Measurements from ENCODE around the gene RAPGEF4. TPM values are rescaled to one million over a fixed set of nuclear protein-coding genes. Genes with fewer than 3 reads are reported as not detected.
A peak's percentile ranks its signal among the peaks of the same experiment; 100 is the strongest.
"Not testable (repeated sequence)": the region's sequence is repeated elsewhere in the genome, so short reads cannot be mapped to it uniquely, and the experiment has no call there.

RAPGEF4 gene
- total RNA-seq, 1 donor from 2014 or later = 6.1 TPM

- no peak for DNase-seq (ENCODE audit: low read depth, low spot score)
Observed at GRCh38 chr2:172725746-172726145, 9.9 kb upstream of the RAPGEF4 start.

GRCh38 chr2:172726172-172726735, 9.4 kb upstream of the RAPGEF4 start:
- no peak for DNase-seq (ENCODE audit: low read depth, low spot score)

DNA sequence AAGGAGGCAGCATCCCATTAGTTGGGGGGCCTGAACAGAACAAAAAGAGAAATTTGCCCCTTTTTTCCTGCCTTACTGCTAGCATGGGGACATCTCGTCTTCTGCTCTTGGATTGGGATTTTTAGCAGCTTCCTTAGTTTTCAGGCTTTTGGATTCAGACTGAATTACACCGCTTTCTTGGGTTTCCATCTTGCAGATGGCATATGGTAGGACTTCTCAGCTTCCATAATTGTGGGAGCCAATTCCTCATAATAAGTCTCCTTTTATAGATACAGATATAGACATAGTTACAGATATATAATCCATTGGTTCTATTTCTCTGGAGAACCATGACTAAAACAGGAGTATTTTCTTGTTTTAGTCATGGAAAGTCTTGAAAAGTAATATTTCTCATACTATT, 5.2 kb upstream of the RAPGEF4 start:
- DNase-seq (ENCODE audit: low read depth, low spot score) = no peak

- DNase-seq (ENCODE audit: low read depth, low spot score) = no peak
Observed at GRCh38 chr2:172734711-172735581, 699 bp upstream of the RAPGEF4 start.

- DNase-seq (ENCODE audit: low read depth, low spot score) = no peak
Observed at GRCh38 chr2:172736424-172737174, 954 bp downstream of the RAPGEF4 start.

DNA sequence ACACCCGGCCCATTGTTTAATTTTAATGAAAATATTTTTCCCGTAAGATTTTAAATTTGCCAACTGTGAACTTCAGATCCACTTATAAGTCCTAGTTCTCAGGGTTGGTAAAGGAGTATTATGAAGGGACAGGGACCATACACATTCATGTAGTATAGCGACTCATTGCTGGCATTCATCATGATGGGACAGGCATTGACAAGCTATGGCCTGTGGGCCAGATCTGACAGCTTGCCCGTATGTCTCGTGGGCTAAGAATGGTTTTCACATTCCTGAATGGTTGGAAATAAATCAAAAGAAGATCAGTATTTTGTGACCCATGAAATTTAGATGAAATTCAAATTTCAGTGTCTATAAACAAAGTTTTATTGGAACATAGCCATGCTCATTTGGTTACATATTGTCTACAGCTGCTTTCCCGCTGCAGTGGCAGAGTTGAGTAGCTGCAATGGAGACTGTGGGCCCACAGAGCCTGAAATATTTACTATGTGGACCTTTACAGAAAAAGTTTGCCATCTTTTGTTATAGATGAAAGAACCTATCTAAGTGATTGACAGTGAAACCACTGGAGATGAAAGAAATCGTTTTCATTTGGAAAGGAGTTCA, 4.1 kb downstream of the RAPGEF4 start:
- DNase-seq (ENCODE audit: low read depth, low spot score) = no peak

DNA sequence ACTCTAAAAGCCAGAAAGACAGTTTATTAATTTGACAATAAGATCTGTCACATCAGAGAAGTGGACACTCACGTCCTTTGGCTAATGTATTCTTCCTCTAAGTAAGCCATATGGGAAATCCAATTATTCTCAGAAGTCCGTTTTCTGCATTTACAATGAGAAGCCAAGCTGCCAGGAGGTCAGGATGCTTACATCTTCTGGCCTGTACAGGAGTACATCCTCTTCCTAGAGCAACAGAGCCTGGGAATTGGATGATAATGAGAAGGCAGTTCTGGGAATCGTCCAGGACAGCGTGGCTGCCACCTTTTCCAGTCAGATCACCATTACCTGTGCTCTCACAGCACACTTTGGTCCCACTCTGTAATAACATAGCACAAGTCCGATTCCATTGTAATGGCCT, 5.2 kb downstream of the RAPGEF4 start:
- no peak for DNase-seq (ENCODE audit: low read depth, low spot score)

- peak; percentile 69 for DNase-seq (ENCODE audit: low read depth, low spot score)
Observed at GRCh38 chr2:172742931-172743540, 7.4 kb downstream of the RAPGEF4 start.

- DNase-seq (ENCODE audit: low read depth, low spot score) = no peak
Observed at GRCh38 chr2:172743898-172744297, 8.3 kb downstream of the RAPGEF4 start.

DNA sequence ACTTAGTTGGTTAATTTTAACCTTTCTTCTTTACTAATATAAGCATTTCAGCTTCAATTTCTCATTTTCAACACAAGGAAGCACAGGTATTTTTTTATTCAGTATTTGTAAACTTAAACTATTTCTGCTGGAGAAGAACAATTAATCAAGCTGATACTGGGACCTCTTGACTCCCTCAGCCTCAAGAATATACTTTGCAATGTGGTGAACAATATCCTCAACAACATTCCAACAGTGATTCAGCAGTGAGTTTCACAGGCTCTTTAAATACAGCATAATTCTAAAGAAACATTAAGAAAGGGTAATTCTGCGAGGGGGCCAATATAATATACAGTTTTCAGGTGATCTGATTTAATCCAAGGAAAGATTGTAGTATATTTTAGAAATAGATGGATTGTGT, 10.0 kb downstream of the RAPGEF4 start:
- DNase-seq (ENCODE audit: low read depth, low spot score) = peak; percentile 26

- DNase-seq (ENCODE audit: low read depth, low spot score) = not testable (repeated sequence)
Observed at GRCh38 chr2:172748543-172748942, 12.9 kb downstream of the RAPGEF4 start.

DNA sequence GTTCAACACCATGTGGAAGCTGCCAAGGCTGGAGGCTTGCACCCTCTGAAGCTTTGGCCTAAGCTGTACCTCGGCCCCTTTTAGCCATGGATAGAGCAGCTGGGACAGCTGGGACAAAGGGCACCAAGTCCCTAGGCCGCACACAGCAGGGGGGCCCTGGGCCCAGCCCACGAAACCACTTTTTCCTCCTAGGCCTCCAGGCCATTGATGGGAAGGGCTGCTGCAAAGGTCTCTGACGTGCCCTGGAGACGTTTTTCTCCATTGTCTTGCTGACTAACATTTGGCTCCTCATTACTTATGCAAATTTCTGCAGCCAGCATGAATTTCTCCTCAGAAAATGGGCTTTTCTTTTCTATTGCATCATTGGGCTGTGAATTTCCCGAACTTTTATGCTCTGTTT, 13.7 kb downstream of the RAPGEF4 start:
- DNase-seq (ENCODE audit: low read depth, low spot score) = no peak

- DNase-seq (ENCODE audit: low read depth, low spot score) = no peak
Observed at GRCh38 chr2:172751564-172751963, 15.9 kb downstream of the RAPGEF4 start.

- DNase-seq (ENCODE audit: low read depth, low spot score) = no peak
Observed at GRCh38 chr2:172753610-172754009, 18.0 kb downstream of the RAPGEF4 start.

GRCh38 chr2:172759441-172759840, 23.8 kb downstream of the RAPGEF4 start:
- no peak for DNase-seq (ENCODE audit: low read depth, low spot score)

GRCh38 chr2:172761306-172761705, 25.7 kb downstream of the RAPGEF4 start:
- no peak for DNase-seq (ENCODE audit: low read depth, low spot score)

DNA sequence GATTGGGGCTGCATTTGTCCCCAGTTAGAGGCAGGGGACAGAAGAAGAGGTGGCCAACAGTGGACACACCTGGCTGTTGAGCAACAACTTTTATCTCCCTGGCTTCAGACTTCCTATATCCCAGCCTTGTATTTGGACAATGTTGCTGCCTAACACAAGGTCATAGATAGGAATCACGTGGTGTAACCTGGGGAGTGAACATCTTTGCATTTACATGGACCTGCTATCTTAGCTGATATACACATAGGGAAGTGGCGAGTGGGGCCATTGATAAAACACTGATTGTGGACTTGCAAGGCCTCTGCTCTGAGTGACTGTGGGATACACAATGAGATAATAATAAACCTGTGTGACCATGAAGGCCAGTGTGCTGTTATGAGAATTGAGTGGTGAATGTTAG, 26.9 kb downstream of the RAPGEF4 start:
- DNase-seq (ENCODE audit: low read depth, low spot score) = no peak

GRCh38 chr2:172763079-172763478, 27.4 kb downstream of the RAPGEF4 start:
- DNase-seq (ENCODE audit: low read depth, low spot score) = no peak

DNA sequence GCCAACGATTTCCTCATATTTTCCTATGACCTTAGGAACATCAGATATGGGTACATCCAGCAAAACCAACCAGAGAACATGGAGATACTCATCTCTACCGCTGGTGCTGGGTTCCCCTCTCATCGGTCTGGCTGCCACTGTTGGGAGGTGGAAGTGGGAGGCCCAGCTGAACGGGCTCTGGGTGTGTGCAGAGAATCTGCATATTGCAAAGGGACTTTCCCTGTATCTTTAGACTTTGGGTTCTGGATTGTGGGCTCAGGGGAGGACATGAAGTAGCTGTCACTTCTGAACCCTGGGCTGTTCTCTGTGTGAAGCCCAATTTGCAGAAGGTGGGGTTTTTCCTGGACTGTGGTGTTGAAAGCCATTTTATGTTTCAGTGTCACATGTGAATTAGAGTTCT, 30.0 kb downstream of the RAPGEF4 start:
- no peak for DNase-seq (ENCODE audit: low read depth, low spot score)

- no peak for DNase-seq (ENCODE audit: low read depth, low spot score)
Observed at GRCh38 chr2:172768401-172768800, 32.8 kb downstream of the RAPGEF4 start.

DNA sequence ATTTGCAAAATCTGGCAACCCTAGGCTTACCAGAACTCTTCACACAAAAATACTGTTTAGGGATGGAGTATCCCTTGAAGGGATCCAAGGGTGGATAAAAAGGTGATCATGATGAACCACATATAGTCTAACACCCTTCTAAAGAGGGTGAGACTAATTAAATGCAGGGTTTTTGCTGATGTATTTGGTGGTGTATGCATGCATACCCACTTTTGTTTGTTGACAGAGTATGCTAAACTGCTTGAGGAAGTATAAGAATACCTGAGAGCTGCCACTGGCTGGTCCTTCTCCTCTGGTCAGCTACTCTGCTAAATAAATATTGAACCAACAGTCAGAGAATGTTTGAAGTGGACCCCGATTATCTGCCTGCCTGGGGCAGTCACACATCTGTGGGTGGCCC, 34.2 kb downstream of the RAPGEF4 start:
- DNase-seq (ENCODE audit: low read depth, low spot score) = no peak
